Neural crest cell (in vitro differentiated cells): ENCODE measurements around the gene ERC1. TPM values are rescaled to one million over a fixed set of nuclear protein-coding genes. Genes with fewer than 3 reads are reported as not detected.

Experiments
- DNase-seq: peaks from one replicate; pipeline ENCODE4 v3.0.0; 2021; ENCODE audit warnings: low read depth, mixed read lengths, low spot score
- H3K27ac Mint-ChIP-seq: one replicate; pipeline ENCODE4 v1.8.0; 2021; ENCODE audit warnings: mild to moderate bottlenecking, mixed read lengths; ENCODE audit not compliant: unreplicated experiment
- H3K27me3 Mint-ChIP-seq: 2 replicates; pipeline ENCODE4 v1.8.0; 2021; ENCODE audit warnings: low read depth, mild to moderate bottlenecking, mixed read lengths
- H3K36me3 Mint-ChIP-seq: 2 replicates; pipeline ENCODE4 v1.8.0; 2021; ENCODE audit warnings: low read depth, mild to moderate bottlenecking, mixed read lengths
- H3K4me1 Mint-ChIP-seq: 2 replicates; pipeline ENCODE4 v1.8.0; 2021; ENCODE audit warnings: mixed read lengths
- H3K4me3 Mint-ChIP-seq: one replicate; pipeline ENCODE4 v1.8.0; 2021; ENCODE audit warnings: mild to moderate bottlenecking, mixed read lengths
- H3K9me3 Mint-ChIP-seq: 2 replicates; pipeline ENCODE4 v1.8.0; 2021; ENCODE audit warnings: mixed read lengths
- total RNA-seq: library from RNA; stranded (reverse); gene quantifications from 2 replicates; pipeline ENCODE4 v1.2.1, GENCODE V29; 2021
- TF ChIP-seq, protein P1 (sequence below): fragments of 200-600 bp; sonication (generic); conservative IDR thresholded peaks from 2 replicates; pipeline ENCODE4 v1.5.0; 2021; ENCODE audit warnings: antibody characterized with exemption, mild to moderate bottlenecking

The ERC1 gene
- total RNA-seq, 1 donor from 2014 or later, result 38.9 TPM

DNA sequence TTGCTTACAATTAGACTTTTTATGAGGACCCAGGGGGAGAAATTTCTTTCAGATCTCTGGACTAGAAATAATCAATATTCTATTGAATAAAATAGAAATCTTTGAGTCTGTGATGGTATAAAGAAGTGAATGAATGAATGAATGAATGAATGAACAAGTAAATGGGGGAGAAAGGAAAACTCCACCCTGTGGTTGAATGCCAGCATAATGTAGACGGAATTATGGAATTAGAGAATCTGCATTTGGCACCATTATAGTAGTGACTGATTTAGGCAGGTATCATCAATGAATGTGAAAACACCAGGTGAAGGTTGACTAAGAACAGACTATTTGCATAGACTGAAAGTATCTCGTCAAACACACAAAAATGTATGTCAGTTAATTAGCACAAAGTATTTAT is 468.3 kb downstream of the ERC1 start:
- H3K4me3 Mint-ChIP-seq, result no peak overlapping the region
- no peaks in the 10 kb centered on the region for H3K9me3 Mint-ChIP-seq
- no peaks in the 10 kb centered on the region for H3K27me3 Mint-ChIP-seq
- H3K27ac Mint-ChIP-seq, result no peak overlapping the region
- H3K4me1 Mint-ChIP-seq, result peaks cover 22% of the 10 kb centered on the region
- TF ChIP-seq, protein P1, sequence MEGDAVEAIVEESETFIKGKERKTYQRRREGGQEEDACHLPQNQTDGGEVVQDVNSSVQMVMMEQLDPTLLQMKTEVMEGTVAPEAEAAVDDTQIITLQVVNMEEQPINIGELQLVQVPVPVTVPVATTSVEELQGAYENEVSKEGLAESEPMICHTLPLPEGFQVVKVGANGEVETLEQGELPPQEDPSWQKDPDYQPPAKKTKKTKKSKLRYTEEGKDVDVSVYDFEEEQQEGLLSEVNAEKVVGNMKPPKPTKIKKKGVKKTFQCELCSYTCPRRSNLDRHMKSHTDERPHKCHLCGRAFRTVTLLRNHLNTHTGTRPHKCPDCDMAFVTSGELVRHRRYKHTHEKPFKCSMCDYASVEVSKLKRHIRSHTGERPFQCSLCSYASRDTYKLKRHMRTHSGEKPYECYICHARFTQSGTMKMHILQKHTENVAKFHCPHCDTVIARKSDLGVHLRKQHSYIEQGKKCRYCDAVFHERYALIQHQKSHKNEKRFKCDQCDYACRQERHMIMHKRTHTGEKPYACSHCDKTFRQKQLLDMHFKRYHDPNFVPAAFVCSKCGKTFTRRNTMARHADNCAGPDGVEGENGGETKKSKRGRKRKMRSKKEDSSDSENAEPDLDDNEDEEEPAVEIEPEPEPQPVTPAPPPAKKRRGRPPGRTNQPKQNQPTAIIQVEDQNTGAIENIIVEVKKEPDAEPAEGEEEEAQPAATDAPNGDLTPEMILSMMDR, result no peak
- peaks cover 7% of the 10 kb centered on the region for H3K36me3 Mint-ChIP-seq
- DNase-seq, result no peak

DNA sequence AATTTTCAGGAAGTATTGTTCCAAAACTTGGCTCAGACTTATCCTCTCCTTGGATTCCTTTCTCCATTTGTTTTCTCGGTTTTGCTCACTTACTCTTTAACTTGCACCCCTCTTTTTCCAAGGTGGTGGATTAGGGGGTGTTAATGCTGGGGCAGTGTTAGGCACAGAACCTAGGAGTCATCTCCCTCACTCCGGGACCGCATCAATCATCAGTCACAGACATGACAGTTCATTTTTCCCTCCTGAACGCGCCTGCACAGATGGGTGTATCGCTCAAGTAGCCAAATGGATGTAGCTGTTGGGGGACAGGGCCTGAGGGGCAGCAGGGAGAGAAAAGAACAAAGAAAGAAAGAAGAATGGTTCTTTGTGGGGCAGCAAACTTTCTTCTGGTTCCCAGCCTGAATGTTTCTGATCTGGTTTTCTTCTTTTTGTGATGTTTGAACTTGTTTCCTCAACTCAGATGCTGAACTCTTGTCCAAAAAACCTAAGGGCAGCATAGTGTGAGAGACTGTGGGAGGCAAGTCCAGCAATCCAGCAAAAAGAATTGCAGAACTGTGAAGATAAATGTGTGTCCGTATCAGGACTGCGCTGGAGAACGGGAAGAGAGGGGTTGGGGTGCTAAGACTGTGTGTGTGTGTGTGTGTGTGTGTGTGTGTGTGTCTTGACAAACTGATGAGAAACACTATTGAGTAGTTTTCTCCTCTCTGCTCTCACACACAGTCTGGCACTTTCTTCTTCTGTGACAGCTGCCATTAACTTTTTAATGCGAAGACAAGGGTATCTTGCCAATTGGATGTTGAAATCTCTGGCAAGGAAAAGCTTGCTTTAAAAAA is 472.3 kb downstream of the ERC1 start:
- Mint-ChIP-seq H3K9me3 (no peaks in the 10 kb centered on the region), H3K27me3 (no peaks in the 10 kb centered on the region), H3K27ac (peak overlapping the region; percentile 98), H3K4me1 (peaks cover 38% of the 10 kb centered on the region), H3K36me3 (peaks cover 7% of the 10 kb centered on the region), H3K4me3 (peak overlapping the region; percentile 48)
- TF ChIP-seq, protein P1, result no peak
- no peak for DNase-seq

DNA sequence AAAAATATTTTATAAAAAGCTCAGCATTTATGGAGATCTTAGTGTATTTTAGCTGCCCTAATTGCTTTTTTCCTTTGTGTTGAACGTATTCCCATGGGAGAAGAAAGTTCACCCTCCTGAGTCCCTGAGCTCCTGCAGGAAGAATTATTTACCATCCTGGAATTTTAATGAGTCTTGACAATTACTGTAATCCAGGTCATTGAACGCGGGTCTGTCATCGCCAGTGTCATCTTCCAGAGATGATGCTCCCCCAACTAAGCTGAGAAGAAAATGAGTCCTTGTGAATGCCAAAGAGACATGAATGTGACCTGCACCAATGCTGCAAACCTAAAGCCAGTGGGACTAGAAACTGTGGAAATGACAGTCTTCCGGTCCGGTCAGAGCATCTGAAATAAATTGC is 473.9 kb downstream of the ERC1 start:
- DNase-seq, result no peak
- Mint-ChIP-seq H3K27me3 (no peaks in the 10 kb centered on the region), H3K36me3 (peaks cover 5% of the 10 kb centered on the region), H3K4me1 (peaks cover 38% of the 10 kb centered on the region), H3K4me3 (no peak overlapping the region), H3K27ac (no peak overlapping the region), H3K9me3 (no peaks in the 10 kb centered on the region)
- TF ChIP-seq, protein P1, result no peak

DNA sequence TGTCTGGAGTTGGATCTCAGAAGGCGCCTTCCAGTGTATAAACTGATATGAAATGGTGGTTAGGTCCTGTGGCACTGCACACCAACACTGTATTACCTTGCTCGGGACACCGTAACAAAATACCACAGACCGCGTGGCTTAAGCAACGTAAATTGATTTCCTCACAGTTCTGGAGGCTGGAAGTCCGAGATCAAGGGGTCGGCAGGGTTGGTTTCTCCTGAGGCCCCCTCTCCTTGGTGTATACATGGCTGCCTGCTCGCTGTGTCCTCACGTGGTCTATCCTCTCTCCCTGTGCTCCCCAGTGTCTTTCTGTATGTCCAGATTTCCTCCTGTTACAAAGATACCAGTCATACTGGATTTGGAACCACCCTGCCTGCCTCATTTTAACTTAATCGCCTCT is 475.0 kb downstream of the ERC1 start:
- TF ChIP-seq, protein P1, result no peak
- H3K27ac Mint-ChIP-seq, result no peak overlapping the region
- peaks cover 3% of the 10 kb centered on the region for H3K36me3 Mint-ChIP-seq
- peaks cover 43% of the 10 kb centered on the region for H3K4me1 Mint-ChIP-seq
- DNase-seq, result no peak
- H3K9me3 Mint-ChIP-seq, result no peaks in the 10 kb centered on the region
- no peaks in the 10 kb centered on the region for H3K27me3 Mint-ChIP-seq
- H3K4me3 Mint-ChIP-seq, result no peak overlapping the region

DNA sequence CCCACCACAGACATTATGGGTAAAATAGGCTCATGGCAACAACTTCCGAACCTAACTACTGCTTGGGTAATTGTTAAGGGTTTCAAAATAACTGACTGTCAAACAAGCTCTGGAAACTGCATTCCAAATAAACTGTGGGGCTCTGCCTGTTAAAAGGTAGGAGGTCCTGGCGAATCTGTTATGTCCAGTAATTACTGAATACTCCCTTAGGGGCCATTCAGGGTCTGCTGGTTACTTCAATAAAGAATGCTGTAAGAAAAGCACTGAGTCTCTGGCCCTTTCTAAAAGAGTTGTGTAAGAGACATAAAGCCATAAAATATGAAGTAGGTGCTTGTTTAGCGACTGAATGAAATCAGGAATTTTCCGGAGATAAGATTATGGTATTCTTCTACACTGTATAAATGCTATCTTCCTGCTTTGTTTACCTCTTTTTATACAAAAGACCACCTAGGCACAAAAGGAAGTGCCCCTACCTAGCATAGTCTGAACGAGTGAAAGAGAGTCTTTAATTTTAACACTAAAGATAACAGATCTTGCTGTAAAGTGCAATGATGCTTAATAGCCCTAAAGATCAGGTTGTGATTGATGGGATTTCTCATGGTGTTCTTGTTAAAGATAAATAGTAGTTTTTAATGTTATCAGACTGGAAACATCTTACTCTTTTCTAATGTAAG is 475.6 kb downstream of the ERC1 start:
- no peak overlapping the region for H3K4me3 Mint-ChIP-seq
- no peaks in the 10 kb centered on the region for H3K27me3 Mint-ChIP-seq
- no peak overlapping the region for H3K27ac Mint-ChIP-seq
- DNase-seq, result no peak
- TF ChIP-seq, protein P1, result no peak
- peaks cover 3% of the 10 kb centered on the region for H3K36me3 Mint-ChIP-seq
- no peaks in the 10 kb centered on the region for H3K9me3 Mint-ChIP-seq
- H3K4me1 Mint-ChIP-seq, result peaks cover 43% of the 10 kb centered on the region
